Measurements from ENCODE around the gene SPACA7. TPM values are rescaled to one million over a fixed set of nuclear protein-coding genes. Genes with fewer than 3 reads are reported as not detected.
"Not testable (repeated sequence)": the region's sequence is repeated elsewhere in the genome, so short reads cannot be mapped to it uniquely, and the experiment has no call there.

SPACA7 gene
- total and polyA plus RNA-seq, 9 of the 15 experiments (the other 6 are each of a cell fraction or from before 2014, with no cell fraction given): not detected

- POLR2A ChIA-PET: interaction anchor here (0.7 kb wide), 1 partner anchor 373 kb away, joined by 3 read pairs; no protein-coding TSS in a partner anchor
- in situ Hi-C loops (cut with MboI): loop anchor here (10.0 kb wide), 1 partner anchor 1442 kb away; no protein-coding TSS in a partner anchor
- no TSS peak for BruUV-seq (replicated peaks)
These were observed 21.0 kb downstream of the SPACA7 start for GRCh38 chr13:112397108-112397507.

DNA sequence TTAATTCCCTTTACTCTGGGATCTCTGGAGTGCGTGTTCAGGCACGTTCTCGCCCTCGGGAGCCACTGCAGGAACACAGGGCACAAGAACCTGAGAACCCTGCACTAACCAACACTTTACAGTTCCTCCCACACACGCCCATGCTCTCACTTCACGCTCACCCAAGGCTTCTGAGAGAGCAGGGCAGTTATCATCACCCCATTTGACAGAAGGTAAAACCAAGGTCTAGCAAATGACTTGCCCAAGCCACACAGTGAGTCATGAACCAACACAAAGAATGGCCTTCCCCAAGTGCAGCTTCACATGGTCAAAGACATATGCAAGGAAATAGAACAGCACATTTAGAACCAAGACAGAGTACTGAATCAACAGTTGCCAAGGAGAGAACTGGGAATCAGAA, 22.2 kb downstream of the SPACA7 start:
- DNase-seq (ENCODE audit: extremely low read depth in 1 of 4, low spot score in 3 of 4); H3K9me1 ChIP-seq (ENCODE audit: control insufficient read depth, insufficient read depth, low read length); H3K9ac ChIP-seq (ENCODE audit: insufficient read depth in 1 of 2, low read depth in 2 of 2, low read length in 2 of 2); H3K27me3 ChIP-seq (ENCODE audit: control insufficient read depth in 2 of 2, insufficient read depth in 2 of 2, low read length in 2 of 2); H3K4me2 ChIP-seq (ENCODE audit: insufficient read depth, low read length); H3K4me3 ChIP-seq; H4K20me1 ChIP-seq (replicated peaks; ENCODE audit: control insufficient read depth, insufficient read depth, low read length); H3K4me1 ChIP-seq (replicated peaks in 1 of 2; ENCODE audit: control insufficient read depth in 2 of 2, insufficient read depth in 2 of 2, low read length in 2 of 2); BruUV-seq (replicated peaks); POLR2A ChIA-PET; ATAC-seq; H3K36me3 ChIP-seq (ENCODE audit: control insufficient read depth, insufficient read depth, low read length); H3K9me3 ChIP-seq (replicated peaks; ENCODE audit: control insufficient read depth, insufficient read depth, low read depth, low read length); CTCF ChIA-PET (ENCODE audit: low intra/inter-chr PET ratio); H3K27ac ChIP-seq (ENCODE audit: extremely low read depth, low read depth, low read length); intact Hi-C loops (cut with micrococcal nuclease); H3K79me2 ChIP-seq (ENCODE audit: control insufficient read depth, insufficient read depth, low read length); H2AFZ ChIP-seq (ENCODE audit: low read depth, low read length): not testable (repeated sequence)
- FAIRE-seq: peak; percentile 93
- WGBS (ENCODE audit: insufficient coverage, low coverage, missing lambda C conversion rate): 0% methylated on average over 5 of the region's 6 CpGs
- in situ Hi-C loops (cut with MboI): loop anchor here (10.0 kb wide), 1 partner anchor 1444 kb away; no protein-coding TSS in a partner anchor

More at GRCh38 chr13:112397108-112397507, 21.0 kb downstream of the SPACA7 start:
- Histone ChIP-seq H3K9ac (ENCODE audit: insufficient read depth in 1 of 2, low read depth in 2 of 2, low read length in 2 of 2) (no peak overlapping the region), H3K9me3 (replicated peaks; ENCODE audit: control insufficient read depth, insufficient read depth, low read depth, low read length) (no peaks in the 10 kb centered on the region), H3K4me2 (ENCODE audit: insufficient read depth, low read length) (no peak overlapping the region), H3K27me3 (ENCODE audit: control insufficient read depth in 2 of 2, insufficient read depth in 2 of 2, low read length in 2 of 2) (peaks cover 0 to 13% of the 10 kb centered on the region in 2 experiments; a peak in 2 of 5 replicates), H4K20me1 (replicated peaks; ENCODE audit: control insufficient read depth, insufficient read depth, low read length) (no peaks in the 10 kb centered on the region), H3K4me1 (replicated peaks in 1 of 2; ENCODE audit: control insufficient read depth in 2 of 2, insufficient read depth in 2 of 2, low read length in 2 of 2) (no peaks in the 10 kb centered on the region), H3K79me2 (ENCODE audit: control insufficient read depth, insufficient read depth, low read length) (no peaks in the 10 kb centered on the region), H3K36me3 (ENCODE audit: control insufficient read depth, insufficient read depth, low read length) (no peaks in the 10 kb centered on the region), H3K4me3 (no peak overlapping the region), H3K27ac (ENCODE audit: extremely low read depth, low read depth, low read length) (no peak overlapping the region), H3K9me1 (ENCODE audit: control insufficient read depth, insufficient read depth, low read length) (no peaks in the 10 kb centered on the region), H2AFZ (ENCODE audit: low read depth, low read length) (no peak overlapping the region)
- ATAC-seq (no peak), FAIRE-seq (no peak), DNase-seq (ENCODE audit: extremely low read depth in 1 of 4, low spot score in 3 of 4) (no peak)
- CTCF ChIA-PET (ENCODE audit: low intra/inter-chr PET ratio): no interaction called here
- 4% methylated on average over 5 of the region's 9 CpGs for WGBS (ENCODE audit: insufficient coverage, low coverage, missing lambda C conversion rate)
- intact Hi-C loops (cut with micrococcal nuclease): no loop called here
- no peak for TF ChIP-seq POLR3G (IDR thresholded peaks at IDR 0.05; ENCODE audit: extremely low read depth, insufficient read length, insufficient replicate concordance)

DNA sequence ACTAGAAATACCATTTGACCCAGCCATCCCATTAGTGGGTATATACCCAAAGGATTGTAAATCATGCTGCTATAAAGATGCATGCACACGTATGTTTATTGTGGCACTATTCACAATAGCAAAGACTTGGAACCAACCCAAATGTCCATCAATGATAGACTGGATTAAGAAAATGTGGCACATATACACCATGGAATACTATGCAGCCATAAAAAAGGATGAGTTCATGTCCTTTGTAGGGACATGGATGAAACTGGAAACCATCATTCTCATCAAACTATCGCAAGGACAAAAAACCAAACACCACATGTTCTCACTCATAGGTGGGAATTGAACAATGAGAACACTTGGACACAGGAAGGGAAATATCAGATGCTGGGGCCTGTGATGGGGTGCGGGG, 33.7 kb downstream of the SPACA7 start:
- H3K9me3 ChIP-seq (replicated peaks; ENCODE audit: control insufficient read depth, insufficient read depth, low read depth, low read length); H3K27ac ChIP-seq (ENCODE audit: extremely low read depth, low read depth, low read length); DNase-seq (ENCODE audit: extremely low read depth in 1 of 4, low spot score in 3 of 4); H3K4me2 ChIP-seq (ENCODE audit: insufficient read depth, low read length); H3K9ac ChIP-seq (ENCODE audit: insufficient read depth in 1 of 2, low read depth in 2 of 2, low read length in 2 of 2); H3K4me1 ChIP-seq (replicated peaks in 1 of 2; ENCODE audit: control insufficient read depth in 2 of 2, insufficient read depth in 2 of 2, low read length in 2 of 2); CTCF ChIA-PET (ENCODE audit: low intra/inter-chr PET ratio); H3K36me3 ChIP-seq (ENCODE audit: control insufficient read depth, insufficient read depth, low read length); in situ Hi-C loops (cut with MboI); FAIRE-seq; H3K9me1 ChIP-seq (ENCODE audit: control insufficient read depth, insufficient read depth, low read length); ATAC-seq; H3K4me3 ChIP-seq; H2AFZ ChIP-seq (ENCODE audit: low read depth, low read length); intact Hi-C loops (cut with micrococcal nuclease); H3K27me3 ChIP-seq (ENCODE audit: control insufficient read depth in 2 of 2, insufficient read depth in 2 of 2, low read length in 2 of 2); POLR2A ChIA-PET; H4K20me1 ChIP-seq (replicated peaks; ENCODE audit: control insufficient read depth, insufficient read depth, low read length); BruUV-seq (replicated peaks); H3K79me2 ChIP-seq (ENCODE audit: control insufficient read depth, insufficient read depth, low read length): not testable (repeated sequence)
- WGBS (ENCODE audit: insufficient coverage, low coverage, missing lambda C conversion rate): 0% methylated on average over 2 of the region's 3 CpGs

Data from K562 (cell line).